ENCODE measurements around the gene SET.

Gene SET

GRCh38 chr9:128729766-128730517, 40.9 kb downstream of the SET start:
- Mint-ChIP-seq H3K36me3 (no peaks in the 10 kb centered on the region), H3K9me3 (no peaks in the 10 kb centered on the region), H3K4me1 (peaks cover 30% of the 10 kb centered on the region), H3K4me3 (no peak overlapping the region), H3K27me3 (no peaks in the 10 kb centered on the region), H3K27ac (no peak overlapping the region)

DNA sequence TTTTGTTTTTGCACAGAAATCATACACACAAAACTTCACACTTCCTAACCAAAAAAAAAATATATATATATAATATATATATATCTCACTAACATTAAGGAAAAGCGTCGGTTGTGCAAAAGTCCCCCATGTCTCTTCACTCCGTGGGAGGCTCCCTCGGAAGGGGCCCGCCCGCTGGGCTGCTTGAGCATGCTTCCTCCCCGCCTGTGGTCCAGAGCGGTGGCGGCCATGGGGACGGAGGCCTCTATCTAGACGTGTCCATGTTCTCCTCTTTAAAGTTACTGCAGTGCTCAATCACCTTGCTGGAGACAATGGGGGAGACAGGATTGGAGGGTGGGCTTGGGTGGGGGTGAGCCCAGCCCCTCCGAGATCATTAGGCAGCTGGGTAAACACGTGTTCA, 42.1 kb downstream of the SET start:
- Mint-ChIP-seq H3K27ac (no peak overlapping the region), H3K4me1 (peaks cover 20% of the 10 kb centered on the region), H3K4me3 (no peak overlapping the region), H3K9me3 (no peaks in the 10 kb centered on the region), H3K36me3 (peaks cover 5% of the 10 kb centered on the region), H3K27me3 (no peaks in the 10 kb centered on the region)

- peaks cover 16% of the 10 kb centered on the region for H3K4me1 Mint-ChIP-seq
- H3K27ac Mint-ChIP-seq, result no peak overlapping the region
- no peaks in the 10 kb centered on the region for H3K9me3 Mint-ChIP-seq
- H3K36me3 Mint-ChIP-seq, result peaks cover 5% of the 10 kb centered on the region
- no peaks in the 10 kb centered on the region for H3K27me3 Mint-ChIP-seq
- no peak overlapping the region for H3K4me3 Mint-ChIP-seq
Measured at GRCh38 chr9:128731691-128732090, 42.7 kb downstream of the SET start.

GRCh38 chr9:128732576-128732975, 43.6 kb downstream of the SET start:
- Mint-ChIP-seq H3K4me1 (peaks cover 7% of the 10 kb centered on the region), H3K27ac (no peak overlapping the region), H3K36me3 (peaks cover 5% of the 10 kb centered on the region), H3K9me3 (no peaks in the 10 kb centered on the region), H3K4me3 (no peak overlapping the region), H3K27me3 (no peaks in the 10 kb centered on the region)

DNA sequence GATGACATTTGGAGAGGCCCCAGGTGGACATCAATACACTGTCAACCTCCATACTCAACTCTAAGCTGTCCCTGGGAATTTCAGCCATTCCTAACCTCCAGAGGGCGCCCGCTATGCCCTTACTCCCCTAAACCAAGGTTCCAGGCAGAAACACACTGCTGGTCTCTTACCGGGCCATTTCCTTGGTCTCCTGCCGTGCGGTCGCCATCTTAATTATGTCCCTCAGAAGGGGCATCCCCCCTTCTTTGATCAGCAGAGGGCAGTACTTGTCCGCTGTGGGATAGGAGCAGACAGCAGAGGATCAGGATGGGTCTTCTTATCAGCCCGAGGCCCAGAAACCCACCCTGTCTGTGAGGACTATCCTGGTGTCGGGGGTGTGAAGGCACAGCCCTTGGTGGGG, 44.2 kb downstream of the SET start:
- no peak overlapping the region for H3K27ac Mint-ChIP-seq
- peaks cover 5% of the 10 kb centered on the region for H3K36me3 Mint-ChIP-seq
- H3K27me3 Mint-ChIP-seq, result no peaks in the 10 kb centered on the region
- peaks cover under 1% of the 10 kb centered on the region for H3K4me1 Mint-ChIP-seq
- no peaks in the 10 kb centered on the region for H3K9me3 Mint-ChIP-seq
- no peak overlapping the region for H3K4me3 Mint-ChIP-seq

- Mint-ChIP-seq H3K9me3 (no peaks in the 10 kb centered on the region), H3K36me3 (peaks cover 5% of the 10 kb centered on the region), H3K4me3 (no peak overlapping the region), H3K27ac (peak overlapping the region; percentile 70), H3K4me1 (no peaks in the 10 kb centered on the region), H3K27me3 (no peaks in the 10 kb centered on the region)
Measured at GRCh38 chr9:128735373-128735772, 46.4 kb downstream of the SET start.

GRCh38 chr9:128742401-128742800, 53.4 kb downstream of the SET start:
- Mint-ChIP-seq H3K27me3 (no peaks in the 10 kb centered on the region), H3K9me3 (no peaks in the 10 kb centered on the region), H3K4me1 (no peaks in the 10 kb centered on the region), H3K36me3 (no peaks in the 10 kb centered on the region), H3K27ac (no peak overlapping the region), H3K4me3 (no peak overlapping the region)

- no peak overlapping the region for H3K4me3 Mint-ChIP-seq
- no peaks in the 10 kb centered on the region for H3K9me3 Mint-ChIP-seq
- H3K27ac Mint-ChIP-seq, result no peak overlapping the region
- H3K36me3 Mint-ChIP-seq, result no peaks in the 10 kb centered on the region
- H3K4me1 Mint-ChIP-seq, result no peaks in the 10 kb centered on the region
- H3K27me3 Mint-ChIP-seq, result no peaks in the 10 kb centered on the region
Measured at GRCh38 chr9:128743421-128743820, 54.4 kb downstream of the SET start.
